Loucy (cell line): ENCODE measurements around the gene CHL1.

ENCODE experiments used
- H2AFZ ChIP-seq: fragments of 200-600 bp; sonication (generic); 2 replicates; pipeline ENCODE4 v1.6.0; 2016; ENCODE audit warnings: antibody characterized with exemption, mild to moderate bottlenecking, low read length, moderate library complexity
- H3F3A ChIP-seq: fragments of 200-600 bp; 2 replicates; pipeline ENCODE4 v1.6.0; 2016; ENCODE audit warnings: antibody characterized with exemption, low read depth, mild to moderate bottlenecking
- H3K27me3 ChIP-seq: fragments of 200-600 bp; sonication (generic); 2 replicates; pipeline ENCODE4 v1.6.1; 2014; ENCODE audit warnings: low read length, mild to moderate bottlenecking; ENCODE audit not compliant: insufficient read depth, poor library complexity, severe bottlenecking
- H3K36me3 ChIP-seq: fragments of 200-600 bp; sonication (generic); 2 replicates; pipeline ENCODE4 v1.6.1; 2016; ENCODE audit warnings: low read length; ENCODE audit not compliant: insufficient read depth
- H3K4me1 ChIP-seq: fragments of 200-600 bp; sonication (generic); 2 replicates; pipeline ENCODE4 v1.5.1; 2014; ENCODE audit warnings: low read length, mild to moderate bottlenecking; ENCODE audit not compliant: insufficient read depth, poor library complexity, severe bottlenecking
- H3K4me2 ChIP-seq: fragments of 200-600 bp; sonication (generic); 2 replicates; pipeline ENCODE4 v1.6.0; 2014; ENCODE audit warnings: antibody characterized with exemption, low read length, low read depth, mild to moderate bottlenecking; ENCODE audit not compliant: poor library complexity, severe bottlenecking
- H3K4me3 ChIP-seq: fragments of 200-600 bp; sonication (generic); 2 replicates; pipeline ENCODE4 v1.5.1; 2014; ENCODE audit warnings: low read length, mild to moderate bottlenecking, mixed read lengths; ENCODE audit not compliant: poor library complexity, severe bottlenecking
- H3K79me2 ChIP-seq: fragments of 200-600 bp; sonication (generic); 2 replicates; pipeline ENCODE4 v1.6.1; 2014; ENCODE audit warnings: low read length; ENCODE audit not compliant: insufficient read depth
- H3K9ac ChIP-seq: fragments of 200-600 bp; sonication (generic); 2 replicates; pipeline ENCODE4 v1.6.0; 2014; ENCODE audit warnings: mild to moderate bottlenecking, low read depth, low read length, moderate library complexity; ENCODE audit not compliant: poor library complexity, severe bottlenecking
- H3K9me2 ChIP-seq: fragments of 200-600 bp; sonication (generic); replicated peaks from 2 replicates; pipeline ENCODE4 v1.6.1; 2016; ENCODE audit warnings: low read depth, low read length, mixed read lengths
- H3K9me3 ChIP-seq: fragments of 200-600 bp; sonication (generic); 2 replicates; pipeline ENCODE4 v1.6.1; 2014; ENCODE audit warnings: mild to moderate bottlenecking, antibody characterized with exemption, low read length, low read depth; ENCODE audit not compliant: insufficient read depth
- H4K20me1 ChIP-seq: fragments of 200-600 bp; sonication (generic); 2 replicates; pipeline ENCODE4 v1.6.0; 2014; ENCODE audit warnings: antibody characterized with exemption, low read length, mild to moderate bottlenecking; ENCODE audit not compliant: insufficient read depth, poor library complexity, severe bottlenecking
- CTCF ChIP-seq: fragments of 200-600 bp; sonication (generic); conservative IDR thresholded peaks from 2 replicates; pipeline ENCODE4 v1.5.1; 2014; ENCODE audit warnings: mild to moderate bottlenecking, antibody characterized with exemption, low read length
- EZH2phosphoT487 ChIP-seq: fragments of 200-600 bp; IDR thresholded peaks from 2 replicates; pipeline ENCODE4 v1.6.1; 2018; ENCODE audit warnings: antibody characterized with exemption, mild to moderate bottlenecking, moderate library complexity, borderline replicate concordance

The CHL1 gene

DNA sequence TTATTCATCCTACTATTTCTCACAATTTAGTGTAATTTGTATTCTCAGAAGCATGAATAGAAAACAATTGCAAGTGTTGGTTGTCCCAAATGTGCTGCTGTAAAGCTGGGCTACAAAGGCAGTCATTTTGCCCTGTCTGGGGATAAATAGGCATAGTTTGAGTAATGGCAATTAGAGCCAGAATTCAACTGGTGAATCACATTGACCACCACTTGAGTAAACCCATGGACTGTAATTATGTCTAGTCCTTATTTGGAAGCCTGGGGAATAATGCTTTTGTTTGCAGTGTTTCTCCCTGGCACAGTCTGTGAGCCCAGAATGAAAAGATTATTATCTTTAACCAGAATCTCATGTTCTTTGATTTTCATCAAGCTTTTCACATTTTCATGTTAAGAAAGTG, 30.5 kb upstream of the CHL1 start:
- H3K9me2 ChIP-seq = no peaks in the 10 kb centered on the region
- no peak overlapping the region for H3K4me3 ChIP-seq
- no peaks in the 10 kb centered on the region for H3K79me2 ChIP-seq
- H3K9ac ChIP-seq = no peak overlapping the region
- H3K9me3 ChIP-seq = peaks cover 20% of the 10 kb centered on the region; the same call in 1 of the 2 replicates
- H3K36me3 ChIP-seq = no peaks in the 10 kb centered on the region
- H2AFZ ChIP-seq = no peak overlapping the region
- H3K4me2 ChIP-seq = no peak overlapping the region
- no peaks in the 10 kb centered on the region for H4K20me1 ChIP-seq
- TF ChIP-seq EZH2phosphoT487 (no peak), CTCF (no peak)
- no peaks in the 10 kb centered on the region for H3K4me1 ChIP-seq
- no peaks in the 10 kb centered on the region for H3K27me3 ChIP-seq
- no peaks in the 10 kb centered on the region for H3F3A ChIP-seq

GRCh38 chr3:166799-167198, 29.8 kb upstream of the CHL1 start:
- TF ChIP-seq EZH2phosphoT487 (no peak), CTCF (no peak)
- H3K36me3 ChIP-seq = no peaks in the 10 kb centered on the region

DNA sequence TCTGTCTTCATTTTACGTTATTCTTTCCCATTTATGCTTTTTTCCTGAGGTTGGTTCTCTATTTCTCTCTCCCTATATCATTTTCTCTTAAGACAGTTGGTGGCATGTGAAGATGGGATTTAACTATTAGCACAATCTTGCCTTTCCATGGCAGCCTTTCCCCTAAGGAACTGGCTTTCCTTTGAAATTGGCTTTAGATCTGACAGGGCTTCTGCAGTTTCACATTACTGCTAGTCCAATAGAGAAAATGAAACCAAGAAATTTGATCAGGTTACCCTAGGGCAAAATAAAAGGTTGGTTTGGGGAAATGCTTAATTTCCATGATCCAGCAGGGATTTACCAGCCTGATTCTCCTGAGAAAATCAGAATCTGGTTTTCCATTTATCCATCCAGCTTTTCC, 22.7 kb upstream of the CHL1 start:
- H3F3A ChIP-seq = no peaks in the 10 kb centered on the region
- H3K79me2 ChIP-seq = no peaks in the 10 kb centered on the region
- H3K4me1 ChIP-seq = no peaks in the 10 kb centered on the region
- peaks cover 17% of the 10 kb centered on the region; the same call in 1 of the 2 replicates for H3K9me3 ChIP-seq
- H3K4me2 ChIP-seq = no peak overlapping the region
- H3K36me3 ChIP-seq = no peaks in the 10 kb centered on the region
- no peak overlapping the region for H3K9ac ChIP-seq
- H3K4me3 ChIP-seq = no peak overlapping the region
- no peaks in the 10 kb centered on the region for H3K27me3 ChIP-seq
- no peak for TF ChIP-seq EZH2phosphoT487
- TF ChIP-seq CTCF = no peak
- no peaks in the 10 kb centered on the region for H4K20me1 ChIP-seq
- no peak overlapping the region for H2AFZ ChIP-seq
- H3K9me2 ChIP-seq = no peaks in the 10 kb centered on the region

More at GRCh38 chr3:166799-167198, 29.8 kb upstream of the CHL1 start:
- Histone ChIP-seq H3K79me2 (no peaks in the 10 kb centered on the region), H3K4me2 (no peak overlapping the region), H2AFZ (no peak overlapping the region), H3K9me3 (peaks cover 20% of the 10 kb centered on the region; the same call in 1 of the 2 replicates), H3K9me2 (no peaks in the 10 kb centered on the region), H3K9ac (no peak overlapping the region), H3F3A (no peaks in the 10 kb centered on the region), H3K4me3 (no peak overlapping the region), H4K20me1 (no peaks in the 10 kb centered on the region), H3K27me3 (no peaks in the 10 kb centered on the region), H3K4me1 (no peaks in the 10 kb centered on the region)
